GM21447 (cell line): ENCODE measurements around the gene MYO5B.

Source experiments
- ATAC-seq: cut with Tn5 transposase; IDR thresholded peaks from one replicate; pipeline ENCODE4 v1.9.1; 2021; ENCODE audit not compliant: unreplicated experiment

The MYO5B gene

DNA sequence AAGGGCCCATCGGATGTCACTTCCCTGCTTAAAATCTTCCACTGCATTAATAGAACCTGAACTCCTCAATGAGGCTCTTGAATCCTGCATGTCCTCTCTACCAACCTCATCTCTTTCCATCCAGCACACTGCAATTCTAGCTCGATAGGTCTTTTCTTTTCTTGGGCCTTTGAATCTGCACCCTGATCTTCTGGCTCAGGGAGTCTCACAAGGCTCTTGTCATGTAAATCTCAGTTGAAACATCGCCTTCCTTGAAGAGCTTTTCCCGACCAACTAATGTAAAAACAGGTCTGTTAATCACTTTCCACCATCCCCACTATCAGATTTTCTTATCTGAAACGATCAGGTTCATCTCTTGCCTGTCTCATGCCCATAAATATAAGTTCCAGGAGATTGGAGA is 120.5 kb downstream of the MYO5B start:
- ATAC-seq: no peak

GRCh38 chr18:50073319-50073718 is 121.6 kb downstream of the MYO5B start:
- ATAC-seq: no peak

- ATAC-seq: no peak
Observed at GRCh38 chr18:50072146-50072545, 122.8 kb downstream of the MYO5B start.

DNA sequence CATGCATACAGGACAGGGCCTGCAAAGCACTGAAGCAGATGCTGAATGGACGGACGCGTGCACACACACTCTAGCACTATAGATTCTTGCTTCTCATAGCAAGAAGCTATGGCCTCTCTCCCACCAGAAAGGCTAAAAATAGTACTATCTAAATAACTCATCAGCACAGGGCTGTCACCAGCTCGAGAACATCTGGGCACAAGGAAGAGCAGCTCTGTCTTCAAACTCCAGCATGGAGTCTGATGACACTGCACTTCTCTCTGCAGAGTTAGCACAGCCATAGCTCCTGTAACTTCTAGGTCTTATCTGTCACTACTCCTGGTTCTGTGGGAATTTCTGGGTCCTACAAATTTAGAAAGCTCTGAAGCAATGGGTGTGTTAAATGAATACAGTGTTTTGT is 123.5 kb downstream of the MYO5B start:
- ATAC-seq: no peak

- no peak for ATAC-seq
Observed at GRCh38 chr18:50069422-50069821, 125.5 kb downstream of the MYO5B start.

GRCh38 chr18:50065527-50065926 is 129.4 kb downstream of the MYO5B start:
- no peak for ATAC-seq

GRCh38 chr18:50065039-50065438 is 129.9 kb downstream of the MYO5B start:
- no peak for ATAC-seq

GRCh38 chr18:50061876-50062517 is 132.9 kb downstream of the MYO5B start:
- no peak for ATAC-seq

DNA sequence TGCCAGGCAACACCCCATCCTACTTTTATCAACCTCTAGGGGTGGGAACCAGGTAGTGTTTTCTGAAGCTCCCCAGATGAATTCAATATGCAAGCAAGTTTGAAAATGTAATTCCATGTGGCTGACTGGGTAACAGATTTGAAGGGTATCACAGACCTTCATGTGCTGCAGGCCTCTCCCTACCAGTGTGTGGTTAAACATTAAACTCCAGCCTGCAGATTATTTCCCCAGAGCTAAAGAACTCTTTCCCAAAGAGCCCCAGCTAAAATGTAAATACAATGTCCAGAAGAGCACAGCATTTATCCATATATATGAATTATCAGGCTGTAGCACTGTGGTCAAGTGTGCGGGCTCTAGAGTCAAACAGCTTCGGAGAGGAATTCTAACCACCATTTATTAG is 134.1 kb downstream of the MYO5B start:
- ATAC-seq: no peak

DNA sequence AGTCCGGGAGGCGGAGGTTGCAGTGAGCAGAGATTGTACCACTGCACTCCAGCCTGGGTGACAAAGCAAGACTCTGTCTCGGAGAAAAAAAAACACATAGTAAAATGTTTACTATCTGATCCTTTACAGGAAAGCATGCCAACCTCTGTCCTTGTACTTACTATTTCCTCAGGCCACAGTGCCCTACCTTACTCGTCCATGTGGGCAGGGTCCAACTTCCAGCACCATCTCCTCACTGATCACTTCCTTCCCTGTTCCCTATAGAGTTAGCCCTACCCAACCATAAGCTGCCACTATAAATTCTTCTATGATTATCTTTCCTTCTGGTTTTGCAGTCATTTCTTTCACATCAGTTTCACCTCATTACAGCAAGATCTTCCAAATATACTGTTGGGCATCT is 136.2 kb downstream of the MYO5B start:
- no peak for ATAC-seq

DNA sequence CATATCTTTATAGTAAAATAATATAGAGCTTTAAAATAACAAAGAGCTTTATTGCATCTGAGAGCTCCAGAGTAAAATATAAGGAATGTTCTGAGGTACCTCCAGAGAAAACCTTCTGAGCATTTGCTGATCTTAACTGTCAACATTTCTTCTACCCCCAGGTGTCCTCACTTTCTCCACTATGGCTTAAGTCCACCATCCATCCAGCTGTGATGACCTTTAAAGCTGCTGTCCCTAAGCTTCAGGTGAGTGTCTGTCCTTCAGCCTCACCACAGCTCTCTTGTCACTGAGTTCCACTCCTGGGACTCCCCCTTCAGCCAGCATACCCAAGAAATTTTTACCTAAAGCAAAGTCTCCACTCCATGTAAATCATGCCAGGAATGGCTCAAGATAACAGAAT is 137.9 kb downstream of the MYO5B start:
- ATAC-seq: no peak

DNA sequence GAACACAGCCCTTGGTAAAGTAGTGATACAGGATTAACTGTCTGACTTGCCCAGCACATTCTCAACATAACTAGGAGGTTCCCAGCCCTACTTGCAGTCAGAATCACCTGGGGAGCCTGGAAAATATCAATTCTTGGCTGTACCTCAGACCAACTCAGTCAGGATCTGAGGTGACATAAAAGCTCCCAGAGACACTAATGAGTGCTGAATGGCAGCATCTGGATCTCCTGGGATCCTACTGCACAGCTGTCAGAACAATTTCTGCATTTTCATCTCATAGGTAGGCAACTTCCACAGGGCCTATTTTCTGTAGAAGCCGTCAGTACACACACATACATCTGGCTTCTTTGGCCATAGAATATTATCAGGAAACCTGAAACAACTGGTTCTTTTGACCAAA is 138.8 kb downstream of the MYO5B start:
- ATAC-seq: no peak

DNA sequence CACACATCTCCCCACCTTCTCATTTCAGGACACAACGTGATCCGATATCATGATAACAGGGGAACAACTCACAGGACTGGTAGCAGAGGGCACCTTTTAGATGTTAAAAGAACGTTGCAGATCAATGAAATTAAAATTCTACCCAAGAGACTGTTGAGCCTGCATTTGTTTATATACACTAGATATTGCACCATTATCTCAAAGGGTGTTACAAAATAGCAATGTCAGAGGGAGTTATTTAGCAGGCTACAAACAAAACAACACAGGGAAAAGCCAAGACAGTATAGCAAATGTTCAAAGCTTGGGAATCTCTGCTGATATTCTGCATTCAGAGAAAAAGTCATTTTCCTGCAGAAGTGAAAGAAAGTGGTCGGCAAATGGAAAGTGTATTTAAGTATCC is 139.5 kb downstream of the MYO5B start:
- ATAC-seq: no peak

GRCh38 chr18:50053111-50053510 is 141.8 kb downstream of the MYO5B start:
- no peak for ATAC-seq

DNA sequence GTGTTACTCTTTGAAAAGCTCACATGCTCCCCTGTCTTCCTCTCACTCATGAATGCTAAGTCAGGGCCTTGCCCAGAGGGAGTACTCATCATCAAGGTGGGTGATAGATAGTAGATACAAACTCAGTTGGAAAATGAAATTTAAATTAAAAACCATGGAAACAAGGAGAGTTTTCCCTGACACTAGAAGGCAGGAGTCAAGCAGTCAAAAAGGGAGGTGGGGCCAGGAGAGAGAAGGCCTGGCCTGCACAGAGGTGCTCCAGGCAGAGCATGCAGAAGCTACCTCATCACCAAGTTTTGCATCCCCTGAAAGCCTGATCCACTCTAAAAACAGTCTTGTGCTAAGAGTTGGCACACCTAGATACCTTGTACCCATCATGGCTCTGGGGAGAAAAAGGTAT is 143.7 kb downstream of the MYO5B start:
- ATAC-seq: no peak

DNA sequence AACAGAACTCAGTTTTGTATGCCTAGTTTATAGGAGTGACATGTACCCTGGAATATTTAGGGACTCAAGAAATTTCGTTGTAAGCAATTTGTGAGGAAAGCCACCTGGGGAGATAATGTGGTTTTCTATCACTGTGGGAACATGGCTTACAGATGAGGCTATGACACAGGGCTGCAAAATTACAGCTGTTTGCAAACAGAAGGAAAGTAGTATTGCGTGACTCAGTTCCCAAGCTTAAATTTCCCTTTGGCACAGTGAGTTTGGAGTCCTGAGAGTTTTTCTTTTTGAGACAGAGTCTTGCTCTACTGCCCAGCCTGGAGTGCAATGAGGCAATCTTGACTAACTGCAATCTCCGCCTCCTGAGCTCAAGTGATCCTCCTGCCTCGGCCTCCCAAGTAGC is 149.8 kb downstream of the MYO5B start:
- no peak for ATAC-seq

- no peak for ATAC-seq
Observed at GRCh38 chr18:50044402-50044801, 150.5 kb downstream of the MYO5B start.

DNA sequence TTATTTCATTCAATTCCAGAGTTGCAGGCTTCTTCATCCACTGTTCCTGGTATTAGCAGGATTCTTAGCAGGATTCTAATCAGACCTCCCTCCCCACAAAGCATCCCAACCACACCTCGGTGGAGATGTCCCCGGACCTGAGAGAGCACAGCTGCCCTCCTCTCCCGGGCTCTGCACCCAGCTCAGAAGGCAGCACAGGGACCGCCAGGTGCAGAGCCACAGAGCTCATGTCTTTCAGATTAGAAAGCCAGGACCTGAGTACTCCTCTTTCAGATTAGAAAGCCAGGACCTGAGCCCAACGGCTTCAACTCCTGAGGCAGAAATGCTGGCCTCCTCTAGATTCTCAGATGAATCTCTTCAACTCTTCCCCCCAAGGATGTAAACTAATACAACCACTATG is 152.3 kb downstream of the MYO5B start:
- no peak for ATAC-seq

DNA sequence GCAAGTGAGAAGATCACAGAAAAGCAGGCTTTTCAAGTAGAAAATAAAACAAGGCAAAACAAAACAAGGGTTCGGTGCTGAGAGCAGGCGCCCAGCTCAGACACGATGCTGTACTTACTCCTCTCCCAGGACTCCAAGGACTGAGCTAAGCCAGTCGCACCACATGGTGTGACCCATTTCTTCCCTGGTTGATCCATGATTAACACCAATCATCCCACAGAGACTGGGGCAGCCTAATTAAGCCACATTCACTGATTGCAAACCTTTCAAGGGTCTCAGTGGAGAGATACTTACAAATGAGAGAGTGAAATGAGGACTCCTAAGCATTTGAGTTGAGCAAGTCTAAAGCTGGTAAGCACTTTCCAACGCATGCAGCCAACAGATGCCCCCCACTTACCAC is 155.2 kb downstream of the MYO5B start:
- ATAC-seq: no peak

DNA sequence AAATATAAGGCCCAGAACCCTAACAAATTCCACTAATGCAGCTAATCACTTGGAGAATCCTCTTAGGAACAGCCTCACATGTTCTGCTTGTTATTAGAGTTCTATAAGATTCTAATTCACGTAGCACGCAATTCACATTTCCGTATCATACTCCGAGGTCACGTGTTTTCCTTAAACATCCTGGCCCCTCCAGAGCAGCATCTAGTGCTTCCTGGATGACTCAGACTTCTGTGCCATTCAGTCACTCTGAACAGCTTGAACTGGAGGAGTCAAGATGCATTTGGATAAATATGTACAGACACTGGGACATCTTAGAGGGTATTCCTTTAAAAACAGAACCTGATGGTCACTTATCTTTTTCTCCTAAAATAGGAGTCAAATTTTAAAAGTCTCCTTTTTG is 156.5 kb downstream of the MYO5B start:
- ATAC-seq: no peak

GRCh38 chr18:50034029-50034428 is 160.9 kb downstream of the MYO5B start:
- no peak for ATAC-seq

DNA sequence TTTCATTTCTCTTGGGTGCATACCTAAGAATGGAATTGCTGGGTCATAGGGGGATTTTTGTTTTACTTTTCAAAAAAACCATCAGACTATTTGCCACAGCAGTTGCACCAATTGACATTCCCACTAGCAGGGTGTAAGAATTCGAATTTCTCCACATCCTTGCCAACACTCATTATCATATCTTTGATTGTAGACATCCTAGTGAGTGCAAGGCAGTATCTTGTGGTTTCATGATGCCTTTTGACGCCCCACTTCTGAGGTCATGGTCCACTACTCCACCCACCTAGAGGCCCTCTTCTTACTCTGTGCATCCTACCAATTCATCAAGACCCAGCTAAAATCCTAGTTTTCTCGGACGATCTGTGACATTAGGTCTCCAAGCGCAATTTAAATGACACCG is 161.9 kb downstream of the MYO5B start:
- no peak for ATAC-seq

GRCh38 chr18:50030146-50030545 is 164.8 kb downstream of the MYO5B start:
- no peak for ATAC-seq

GRCh38 chr18:50027996-50028395 is 167.0 kb downstream of the MYO5B start:
- ATAC-seq: no peak
